Lung (tissue), 12 donors: Measurements from ENCODE around the gene CUL2. TPM values are rescaled to one million over a fixed set of nuclear protein-coding genes. Genes with fewer than 3 reads are reported as not detected.

Experiments used
- ATAC-seq: fragments of 200-7000 bp; cut with Tn5 transposase; one replicate; pipeline ENCODE4 v1.9.1; 2020; ENCODE audit warnings: moderate number of reproducible peaks; ENCODE audit not compliant: insufficient read depth, low FRiP score
- DNase-seq, 3 donors: peaks; one replicate each; pipeline ENCODE4 v3.0.0-alpha.2; 2013 to 2017
- H3K27ac ChIP-seq, 2 donors: one replicate each; pipeline ENCODE4 v1.5.1; 2013; ENCODE audit warnings: mild to moderate bottlenecking in 2 of 2, moderate library complexity in 2 of 2, control low read depth in 1 of 2, inconsistent platforms in 1 of 2, low read depth in 1 of 2, low read length in 1 of 2
- H3K27me3 ChIP-seq, 3 donors: one replicate each; pipeline ENCODE4 v1.5.1; 2013; ENCODE audit warnings: low read length in 2 of 3; ENCODE audit not compliant: control insufficient read depth in 3 of 3, insufficient read depth in 3 of 3
- H3K36me3 ChIP-seq, 4 donors: one replicate each; pipeline ENCODE4 v1.5.1; 2013; ENCODE audit warnings: low read length in 4 of 4, mild to moderate bottlenecking in 1 of 4, moderate library complexity in 1 of 4; ENCODE audit not compliant: control insufficient read depth in 4 of 4, insufficient read depth in 4 of 4
- H3K4me1 ChIP-seq, 5 donors: one replicate each; pipeline ENCODE4 v1.5.1; 2013; ENCODE audit warnings: low read length in 5 of 5, mild to moderate bottlenecking in 2 of 5, moderate library complexity in 1 of 5; ENCODE audit not compliant: control insufficient read depth in 5 of 5, insufficient read depth in 5 of 5
- H3K4me3 ChIP-seq: one replicate; pipeline ENCODE4 v1.5.1; 2013; ENCODE audit warnings: mild to moderate bottlenecking, control low read depth, moderate library complexity
- H3K9ac ChIP-seq, 2 donors: one replicate each; pipeline ENCODE4 v1.5.1; 2013; ENCODE audit warnings: low read length in 2 of 2, control low read depth in 1 of 2; ENCODE audit not compliant: insufficient read depth in 1 of 2
- H3K9me3 ChIP-seq, 4 donors: one replicate each; pipeline ENCODE4 v1.5.1; 2013; ENCODE audit warnings: low read length in 3 of 4, mild to moderate bottlenecking in 1 of 4, moderate library complexity in 1 of 4; ENCODE audit not compliant: control insufficient read depth in 4 of 4, insufficient read depth in 3 of 4
- CTCF ChIP-seq: IDR thresholded peaks from 2 replicates; pipeline ENCODE4 v1.5.1; 2012; ENCODE audit warnings: mild to moderate bottlenecking; ENCODE audit errors: control extremely low read depth, extremely low read depth
- WGBS, 2 donors: extraction: QIAGEN DNeasy Blood & Tissue Kit; methylation state at CpG; one replicate each; pipeline ENCODE4 v1.1.7; 2013; 5-methylcytosine and 5-hydroxymethylcytosine counted together
- polyA plus RNA-seq, 2 donors: library from polyadenylated mRNA; stranded (reverse); fragments of 200-250 nt; gene quantifications; one replicate each; pipeline ENCODE4 v1.2.1, GENCODE V29; 2013
- total RNA-seq, 2 donors: library from RNA; depleted of rRNA in 1 of 2; stranded (reverse); fragments of >200 nt in 1 of 2; gene quantifications; one replicate each; pipeline ENCODE4 v1.2.1, GENCODE V29; 2014 to 2021
- donor health status: control.
- donor health status: control.
- donor health status: Bipolar disorder and iron deficiency.
- donor health status: healthy.
- donor health status: DM: yes; HTN: yes; CAD: no.

Gene CUL2
- total and polyA plus RNA-seq, 4 donors = 7.7 to 30.8 (median 17.6) TPM

GRCh38 chr10:34985823-34986222 is 104.3 kb downstream of the CUL2 start:
- no peaks in the 10 kb centered on the region for H3K27me3 ChIP-seq
- peaks cover 0 to 6% (median under 1%) of the 10 kb centered on the region in 4 donors for H3K9me3 ChIP-seq
- DNase-seq (peak in 1 of 3 donors; percentile 19), ATAC-seq (no peak)
- H3K27ac ChIP-seq = no peak overlapping the region
- no peak for TF ChIP-seq CTCF
- WGBS, 2 donors = 64 to 85% methylated on average over 2 of the region's 2 CpGs
- no peak overlapping the region for H3K9ac ChIP-seq
- no peaks in the 10 kb centered on the region for H3K4me1 ChIP-seq
- H3K4me3 ChIP-seq = no peak overlapping the region
- H3K36me3 ChIP-seq = no peaks in the 10 kb centered on the region

GRCh38 chr10:34985146-34985545 is 105.0 kb downstream of the CUL2 start:
- Histone ChIP-seq H3K27me3 (no peaks in the 10 kb centered on the region), H3K4me3 (no peak overlapping the region), H3K9me3 (peaks cover 0 to 6% (median under 1%) of the 10 kb centered on the region in 4 donors), H3K9ac (no peak overlapping the region), H3K36me3 (no peaks in the 10 kb centered on the region), H3K27ac (no peak overlapping the region), H3K4me1 (no peaks in the 10 kb centered on the region)
- no peak for ATAC-seq
- no peak for DNase-seq
- 98 to 100% methylated on average over 2 of the region's 2 CpGs for WGBS, 2 donors
- no peak for TF ChIP-seq CTCF

GRCh38 chr10:34981844-34982243 is 108.3 kb downstream of the CUL2 start:
- H3K4me1 ChIP-seq = no peaks in the 10 kb centered on the region
- 85 to 92% methylated on average over 2 of the region's 2 CpGs for WGBS, 2 donors
- H3K36me3 ChIP-seq = no peaks in the 10 kb centered on the region
- H3K27ac ChIP-seq = no peak overlapping the region
- H3K27me3 ChIP-seq = no peaks in the 10 kb centered on the region
- DNase-seq = no peak
- H3K9me3 ChIP-seq = peaks cover 0 to 6% (median under 1%) of the 10 kb centered on the region in 4 donors
- ATAC-seq = no peak
- TF ChIP-seq CTCF = no peak
- H3K4me3 ChIP-seq = no peak overlapping the region
- H3K9ac ChIP-seq = no peak overlapping the region

DNA sequence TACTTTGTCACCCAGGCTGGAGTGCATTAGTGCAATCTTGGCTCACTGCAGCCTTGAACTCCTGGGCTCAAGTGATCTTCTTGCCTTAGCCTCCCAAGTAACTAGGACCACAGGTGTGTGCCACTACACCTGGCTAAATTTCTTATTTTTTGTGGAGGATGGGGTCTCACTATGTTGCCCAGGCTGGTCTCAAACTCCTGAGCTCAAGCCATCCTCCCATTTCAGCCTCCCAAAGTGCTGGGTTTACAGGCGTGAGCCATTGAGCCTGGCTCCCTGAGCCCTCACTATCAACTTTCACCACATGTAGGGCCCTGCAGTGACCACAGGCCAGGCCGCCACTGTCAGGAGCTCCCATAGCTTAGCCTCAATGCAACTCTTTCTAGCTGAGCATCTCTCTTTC is 110.2 kb downstream of the CUL2 start:
- TF ChIP-seq CTCF = no peak
- Histone ChIP-seq H3K27ac (no peak overlapping the region), H3K9ac (no peak overlapping the region), H3K4me1 (no peaks in the 10 kb centered on the region), H3K27me3 (no peaks in the 10 kb centered on the region), H3K36me3 (no peaks in the 10 kb centered on the region), H3K9me3 (peaks cover 0 to 3% (median 2%) of the 10 kb centered on the region in 4 donors), H3K4me3 (no peak overlapping the region)
- whole genome bisulfite sequencing, 2 donors = 77 to 97% methylated on average over 2 of the region's 2 CpGs
- DNase-seq (no peak), ATAC-seq (no peak)
